Measurements from ENCODE around the gene BAIAP3. TPM values are rescaled to one million over a fixed set of nuclear protein-coding genes. Genes with fewer than 3 reads are reported as not detected.

BAIAP3 gene
- total RNA-seq, 1 donor from 2014 or later: 10.3 TPM

Other genes starting within 250 kb of the BAIAP3 start
- gene C1QTNF8, start 237.4 kb upstream of the BAIAP3 start, total RNA-seq: under 0.01 TPM
- gene CACNA1H, start 180.5 kb upstream of the BAIAP3 start, total RNA-seq: 21.4 TPM
- gene TPSG1, start 108.4 kb upstream of the BAIAP3 start, total RNA-seq: not detected
- not detected for gene TPSB2, start 103.5 kb upstream of the BAIAP3 start, total RNA-seq
- gene TPSAB1, start 92.9 kb upstream of the BAIAP3 start, total RNA-seq: not detected
- gene TPSD1, start 77.6 kb upstream of the BAIAP3 start, total RNA-seq: not detected
- 31.2 TPM for gene UBE2I, start 24.0 kb upstream of the BAIAP3 start, total RNA-seq
- gene TSR3, start 18.2 kb downstream of the BAIAP3 start, total RNA-seq: 32.2 TPM
- gene GNPTG, start 18.3 kb downstream of the BAIAP3 start, total RNA-seq: 15.7 TPM
- gene UNKL, start 81.1 kb downstream of the BAIAP3 start, total RNA-seq: 10.3 TPM
- gene UQCC4, start 87.1 kb downstream of the BAIAP3 start, total RNA-seq: 9.6 TPM
- gene PERCC1, start 97.4 kb downstream of the BAIAP3 start, total RNA-seq: not detected
- 0.49 TPM for gene CCDC154, start 110.9 kb downstream of the BAIAP3 start, total RNA-seq
- 43.0 TPM for gene CLCN7, start 141.4 kb downstream of the BAIAP3 start, total RNA-seq
- gene PTX4, start 155.3 kb downstream of the BAIAP3 start, total RNA-seq: not detected
- gene TELO2, start 159.7 kb downstream of the BAIAP3 start, total RNA-seq: 13.8 TPM
- 1.7 TPM for gene TMEM204, start 200.0 kb downstream of the BAIAP3 start, total RNA-seq